Measurements from ENCODE around the gene SMG1. TPM values are rescaled to one million over a fixed set of nuclear protein-coding genes. Genes with fewer than 3 reads are reported as not detected.

The SMG1 gene
- total RNA-seq, 4 donors from 2014 or later, result 88.5 to 183 (median 159) TPM

- intact Hi-C loops (cut with DNase I; ENCODE audit: low total_unique reads), result loop anchor here (5.0 to 10.0 kb wide), 3 partner anchors 124 to 1082 kb away; partner anchors contain the start of genes CCP110, GDE1, GPRC5B and SMG1
- peak overlapping the region; percentile 90 to 96 (median 94) for H3K27ac ChIP-seq
- DNase-seq, result no peak
- H3K27me3 ChIP-seq, result no peaks in the 10 kb centered on the region
- peaks cover 50 to 61% of the 10 kb centered on the region in 2 donors for H3K4me1 ChIP-seq
- no peaks in the 10 kb centered on the region for H3K9me3 ChIP-seq
- ATAC-seq, result no peak
- H3K4me3 ChIP-seq, result no peak overlapping the region
- H3K36me3 ChIP-seq, result peaks cover 0 to 15% of the 10 kb centered on the region in 2 donors
- in situ Hi-C loops (cut with MboI; ENCODE audit: low sequenced_read_pairs in 4 of 4), result no loop called here
- no peak for TF ChIP-seq POLR2A (IDR thresholded peaks at IDR 0.05)
- TF ChIP-seq, protein P1, sequence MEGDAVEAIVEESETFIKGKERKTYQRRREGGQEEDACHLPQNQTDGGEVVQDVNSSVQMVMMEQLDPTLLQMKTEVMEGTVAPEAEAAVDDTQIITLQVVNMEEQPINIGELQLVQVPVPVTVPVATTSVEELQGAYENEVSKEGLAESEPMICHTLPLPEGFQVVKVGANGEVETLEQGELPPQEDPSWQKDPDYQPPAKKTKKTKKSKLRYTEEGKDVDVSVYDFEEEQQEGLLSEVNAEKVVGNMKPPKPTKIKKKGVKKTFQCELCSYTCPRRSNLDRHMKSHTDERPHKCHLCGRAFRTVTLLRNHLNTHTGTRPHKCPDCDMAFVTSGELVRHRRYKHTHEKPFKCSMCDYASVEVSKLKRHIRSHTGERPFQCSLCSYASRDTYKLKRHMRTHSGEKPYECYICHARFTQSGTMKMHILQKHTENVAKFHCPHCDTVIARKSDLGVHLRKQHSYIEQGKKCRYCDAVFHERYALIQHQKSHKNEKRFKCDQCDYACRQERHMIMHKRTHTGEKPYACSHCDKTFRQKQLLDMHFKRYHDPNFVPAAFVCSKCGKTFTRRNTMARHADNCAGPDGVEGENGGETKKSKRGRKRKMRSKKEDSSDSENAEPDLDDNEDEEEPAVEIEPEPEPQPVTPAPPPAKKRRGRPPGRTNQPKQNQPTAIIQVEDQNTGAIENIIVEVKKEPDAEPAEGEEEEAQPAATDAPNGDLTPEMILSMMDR (IDR thresholded peaks at IDR 0.05 in 4 of 5, conservative IDR thresholded peaks at IDR 0.05 in 1 of 5), result no peak
Measured at GRCh38 chr16:18802767-18803343, 123.4 kb downstream of the SMG1 start.

DNA sequence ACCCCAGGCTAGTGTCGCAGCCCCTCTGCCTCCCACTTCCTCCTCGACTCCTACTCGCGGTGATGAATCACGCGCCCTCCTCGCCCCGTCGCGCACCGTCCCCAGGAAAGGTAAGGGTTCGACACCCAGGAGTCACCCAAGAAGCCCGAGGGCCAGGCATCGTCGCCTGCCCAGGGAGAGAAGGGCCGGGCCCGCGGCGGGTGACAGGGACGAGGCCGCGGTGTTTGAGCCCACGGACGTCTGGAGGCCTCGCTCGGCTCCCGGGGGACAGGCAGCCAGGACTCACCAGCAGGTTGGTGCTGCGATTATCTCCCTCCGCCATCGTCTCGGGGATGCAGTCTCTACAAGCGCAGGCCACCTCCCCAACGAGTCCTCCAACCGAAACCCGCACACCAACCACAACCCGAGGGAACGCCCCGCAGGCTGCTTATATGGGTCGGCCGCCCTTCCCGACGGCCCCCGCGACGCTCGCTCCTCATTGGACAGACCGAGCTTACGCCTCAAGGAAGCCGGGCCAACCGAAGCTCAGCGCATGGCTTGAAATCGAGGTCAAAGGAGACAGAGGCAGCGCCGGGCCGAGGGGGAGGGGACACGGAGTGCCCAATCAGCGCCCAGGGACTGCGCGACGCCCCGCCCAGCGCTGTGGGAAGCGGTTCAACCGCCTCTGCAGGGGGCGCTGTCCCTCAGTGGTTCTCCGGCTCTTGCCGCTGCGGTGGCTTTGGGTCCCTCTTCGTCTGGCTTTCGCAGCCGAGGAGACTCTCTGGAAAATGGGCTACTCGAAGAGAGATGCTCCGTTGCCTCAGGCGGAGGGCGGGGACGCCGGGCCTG is 124.8 kb downstream of the SMG1 start, which contains the start of gene ARL6IP1:
ARL6IP1 (minus strand) TSS at position 405 of the 828 bp plus-strand sequence; CDS start at position 322, 83 bp downstream.
- TF ChIP-seq, protein P1 (IDR thresholded peaks at IDR 0.05 in 4 of 5, conservative IDR thresholded peaks at IDR 0.05 in 1 of 5), result peak; percentile 90 to 94 (median 92)
- TF ChIP-seq POLR2A (IDR thresholded peaks at IDR 0.05), result peak; percentile 99 to 100
- peak; percentile 99 to 100 for DNase-seq
- H3K4me3 ChIP-seq, result peak within 1 kb of the TSS; percentile 91 to 96 (median 94)
- no peaks in the 10 kb centered on the region for H3K27me3 ChIP-seq
- ATAC-seq, result peak; percentile 93
- peaks cover 0 to 13% of the 10 kb centered on the region in 2 donors for H3K36me3 ChIP-seq
- in situ Hi-C loops (cut with MboI; ENCODE audit: low sequenced_read_pairs in 4 of 4), result no loop called here
- intact Hi-C loops (cut with DNase I; ENCODE audit: low total_unique reads), result loop anchor here (1.0 to 10.0 kb wide), 5 partner anchors 11 to 1083 kb away; partner anchors contain the start of genes CCP110, GDE1, GPRC5B and RPS15A
- peak within 1 kb of the TSS; percentile 90 to 96 (median 94) for H3K27ac ChIP-seq
- H3K9me3 ChIP-seq, result no peaks in the 10 kb centered on the region
- H3K4me1 ChIP-seq, result peaks cover 53 to 64% of the 10 kb centered on the region in 2 donors

GRCh38 chr16:18800775-18801144 is 125.4 kb downstream of the SMG1 start:
- no peak for ATAC-seq
- peak overlapping the region; percentile 91 to 96 (median 94) for H3K4me3 ChIP-seq
- no peak for DNase-seq
- in situ Hi-C loops (cut with MboI; ENCODE audit: low sequenced_read_pairs in 4 of 4) (no loop called here), intact Hi-C loops (cut with DNase I; ENCODE audit: low total_unique reads) (loop anchor here (1.0 to 10.0 kb wide), 5 partner anchors 10 to 1084 kb away; partner anchors contain the start of genes CCP110, GDE1, GPRC5B and RPS15A)
- H3K27me3 ChIP-seq, result no peaks in the 10 kb centered on the region
- no peaks in the 10 kb centered on the region for H3K9me3 ChIP-seq
- peaks cover 53 to 62% of the 10 kb centered on the region in 2 donors for H3K4me1 ChIP-seq
- H3K36me3 ChIP-seq, result peaks cover 0 to 18% of the 10 kb centered on the region in 2 donors
- H3K27ac ChIP-seq, result peak overlapping the region; percentile 90 to 96 (median 94)
- TF ChIP-seq, protein P1 (IDR thresholded peaks at IDR 0.05 in 4 of 5, conservative IDR thresholded peaks at IDR 0.05 in 1 of 5), result no peak
- TF ChIP-seq POLR2A (IDR thresholded peaks at IDR 0.05), result no peak

DNA sequence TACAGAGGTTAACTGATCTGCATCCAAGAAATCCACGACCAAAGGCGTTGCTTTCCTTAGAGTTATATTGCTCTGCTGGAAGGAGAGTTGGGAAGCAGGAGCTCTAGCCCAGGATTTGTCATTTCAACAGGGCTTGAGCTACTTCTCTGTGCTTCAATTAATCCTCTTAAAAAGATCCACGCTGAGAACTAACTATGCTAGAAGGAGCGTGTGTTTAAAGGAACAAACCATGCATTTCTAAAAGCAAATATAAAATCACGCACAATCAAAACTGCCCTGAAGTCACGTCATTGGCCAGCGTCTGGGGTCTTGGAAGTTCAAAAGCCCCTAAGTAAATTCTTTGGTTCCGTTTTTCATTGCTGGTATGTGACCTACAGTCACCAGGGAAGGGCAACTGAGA is 125.9 kb downstream of the SMG1 start:
- intact Hi-C loops (cut with DNase I; ENCODE audit: low total_unique reads), result loop anchor here (5.0 to 10.0 kb wide), 3 partner anchors 127 to 1085 kb away; partner anchors contain the start of genes CCP110, GDE1, GPRC5B and SMG1
- peaks cover 0 to 22% of the 10 kb centered on the region in 2 donors for H3K36me3 ChIP-seq
- H3K27ac ChIP-seq, result peak overlapping the region; percentile 90 to 96 (median 94)
- in situ Hi-C loops (cut with MboI; ENCODE audit: low sequenced_read_pairs in 4 of 4), result no loop called here
- ATAC-seq (no peak), DNase-seq (no peak)
- no peaks in the 10 kb centered on the region for H3K9me3 ChIP-seq
- peaks cover 50 to 57% of the 10 kb centered on the region in 2 donors for H3K4me1 ChIP-seq
- no peak for TF ChIP-seq POLR2A (IDR thresholded peaks at IDR 0.05)
- TF ChIP-seq, protein P1 (IDR thresholded peaks at IDR 0.05 in 4 of 5, conservative IDR thresholded peaks at IDR 0.05 in 1 of 5), result no peak
- peak overlapping the region; percentile 91 to 96 (median 94) for H3K4me3 ChIP-seq
- no peaks in the 10 kb centered on the region for H3K27me3 ChIP-seq
